Measurements from ENCODE around the gene DNAJC2. TPM values are rescaled to one million over a fixed set of nuclear protein-coding genes. Genes with fewer than 3 reads are reported as not detected.

The DNAJC2 gene
- polyA plus RNA-seq, 1 donor from 2014 or later: 29.7 TPM

DNA sequence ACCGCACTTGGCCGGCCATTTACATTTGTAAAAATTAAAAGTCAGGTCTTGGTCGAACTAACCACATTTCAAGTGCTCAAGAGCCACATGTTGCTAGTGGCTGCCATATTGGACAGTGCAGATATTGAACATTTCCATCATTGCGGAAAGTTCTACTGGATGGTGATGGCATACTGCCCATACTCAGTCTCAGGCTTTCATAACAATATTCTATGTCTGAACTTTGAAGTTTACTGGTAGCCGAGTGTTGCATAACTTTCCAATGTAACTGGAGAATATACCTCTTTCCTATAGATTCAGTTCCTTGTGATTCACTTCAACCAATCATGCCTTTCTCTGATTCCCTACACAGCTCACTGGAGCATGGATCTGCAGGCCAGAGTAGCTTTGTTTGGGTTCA lies 46.6 kb upstream of the DNAJC2 start:
- no peaks in the 10 kb centered on the region for H3K9me3 ChIP-seq (ENCODE audit: low read length)
- TF ChIP-seq, protein P1, sequence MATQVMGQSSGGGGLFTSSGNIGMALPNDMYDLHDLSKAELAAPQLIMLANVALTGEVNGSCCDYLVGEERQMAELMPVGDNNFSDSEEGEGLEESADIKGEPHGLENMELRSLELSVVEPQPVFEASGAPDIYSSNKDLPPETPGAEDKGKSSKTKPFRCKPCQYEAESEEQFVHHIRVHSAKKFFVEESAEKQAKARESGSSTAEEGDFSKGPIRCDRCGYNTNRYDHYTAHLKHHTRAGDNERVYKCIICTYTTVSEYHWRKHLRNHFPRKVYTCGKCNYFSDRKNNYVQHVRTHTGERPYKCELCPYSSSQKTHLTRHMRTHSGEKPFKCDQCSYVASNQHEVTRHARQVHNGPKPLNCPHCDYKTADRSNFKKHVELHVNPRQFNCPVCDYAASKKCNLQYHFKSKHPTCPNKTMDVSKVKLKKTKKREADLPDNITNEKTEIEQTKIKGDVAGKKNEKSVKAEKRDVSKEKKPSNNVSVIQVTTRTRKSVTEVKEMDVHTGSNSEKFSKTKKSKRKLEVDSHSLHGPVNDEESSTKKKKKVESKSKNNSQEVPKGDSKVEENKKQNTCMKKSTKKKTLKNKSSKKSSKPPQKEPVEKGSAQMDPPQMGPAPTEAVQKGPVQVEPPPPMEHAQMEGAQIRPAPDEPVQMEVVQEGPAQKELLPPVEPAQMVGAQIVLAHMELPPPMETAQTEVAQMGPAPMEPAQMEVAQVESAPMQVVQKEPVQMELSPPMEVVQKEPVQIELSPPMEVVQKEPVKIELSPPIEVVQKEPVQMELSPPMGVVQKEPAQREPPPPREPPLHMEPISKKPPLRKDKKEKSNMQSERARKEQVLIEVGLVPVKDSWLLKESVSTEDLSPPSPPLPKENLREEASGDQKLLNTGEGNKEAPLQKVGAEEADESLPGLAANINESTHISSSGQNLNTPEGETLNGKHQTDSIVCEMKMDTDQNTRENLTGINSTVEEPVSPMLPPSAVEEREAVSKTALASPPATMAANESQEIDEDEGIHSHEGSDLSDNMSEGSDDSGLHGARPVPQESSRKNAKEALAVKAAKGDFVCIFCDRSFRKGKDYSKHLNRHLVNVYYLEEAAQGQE (IDR thresholded peaks at IDR 0.05; ENCODE audit: borderline replicate concordance): no peak
- TF ChIP-seq RAD21 (conservative IDR thresholded peaks at IDR 0.05) (no peak), EP300 (conservative IDR thresholded peaks at IDR 0.05; ENCODE audit: poor library complexity, severe bottlenecking) (no peak), EZH2 (IDR thresholded peaks at IDR 0.05; ENCODE audit: borderline replicate concordance, insufficient read depth, low read length, poor library complexity, severe bottlenecking) (no peak), POLR2AphosphoS5 (IDR thresholded peaks at IDR 0.05) (no peak), TAF1 (IDR thresholded peaks at IDR 0.05; ENCODE audit: low read depth) (no peak), SMC3 (conservative IDR thresholded peaks at IDR 0.05; ENCODE audit: poor library complexity) (no peak), MXI1 (conservative IDR thresholded peaks at IDR 0.05; ENCODE audit: poor library complexity, severe bottlenecking) (no peak)
- TF ChIP-seq, protein P2, sequence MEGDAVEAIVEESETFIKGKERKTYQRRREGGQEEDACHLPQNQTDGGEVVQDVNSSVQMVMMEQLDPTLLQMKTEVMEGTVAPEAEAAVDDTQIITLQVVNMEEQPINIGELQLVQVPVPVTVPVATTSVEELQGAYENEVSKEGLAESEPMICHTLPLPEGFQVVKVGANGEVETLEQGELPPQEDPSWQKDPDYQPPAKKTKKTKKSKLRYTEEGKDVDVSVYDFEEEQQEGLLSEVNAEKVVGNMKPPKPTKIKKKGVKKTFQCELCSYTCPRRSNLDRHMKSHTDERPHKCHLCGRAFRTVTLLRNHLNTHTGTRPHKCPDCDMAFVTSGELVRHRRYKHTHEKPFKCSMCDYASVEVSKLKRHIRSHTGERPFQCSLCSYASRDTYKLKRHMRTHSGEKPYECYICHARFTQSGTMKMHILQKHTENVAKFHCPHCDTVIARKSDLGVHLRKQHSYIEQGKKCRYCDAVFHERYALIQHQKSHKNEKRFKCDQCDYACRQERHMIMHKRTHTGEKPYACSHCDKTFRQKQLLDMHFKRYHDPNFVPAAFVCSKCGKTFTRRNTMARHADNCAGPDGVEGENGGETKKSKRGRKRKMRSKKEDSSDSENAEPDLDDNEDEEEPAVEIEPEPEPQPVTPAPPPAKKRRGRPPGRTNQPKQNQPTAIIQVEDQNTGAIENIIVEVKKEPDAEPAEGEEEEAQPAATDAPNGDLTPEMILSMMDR (IDR thresholded peaks at IDR 0.05; ENCODE audit: poor library complexity, severe bottlenecking): no peak
- H3K27me3 ChIP-seq (ENCODE audit: insufficient read depth, low read depth, low read length): no peaks in the 10 kb centered on the region
- no peak overlapping the region for H3K27ac ChIP-seq (ENCODE audit: low read length)
- H2AFZ ChIP-seq (ENCODE audit: low read depth, low read length): no peak overlapping the region
- H3F3A ChIP-seq (ENCODE audit: insufficient read depth, low read length, poor library complexity, severe bottlenecking): no peaks in the 10 kb centered on the region
- no peaks in the 10 kb centered on the region for H3K79me2 ChIP-seq (replicated peaks; ENCODE audit: insufficient read depth, low read length)
- no peak overlapping the region for H3K4me3 ChIP-seq (ENCODE audit: low read length)
- H3K9ac ChIP-seq (ENCODE audit: low read length): no peak overlapping the region
- H3K4me2 ChIP-seq (ENCODE audit: low read length): no peak overlapping the region
- no peaks in the 10 kb centered on the region for H4K20me1 ChIP-seq (ENCODE audit: insufficient read depth)
- no peaks in the 10 kb centered on the region for H3K36me3 ChIP-seq (ENCODE audit: insufficient read depth, low read length)
- H3K9me2 ChIP-seq (ENCODE audit: insufficient read depth, low read length): no peaks in the 10 kb centered on the region

DNA sequence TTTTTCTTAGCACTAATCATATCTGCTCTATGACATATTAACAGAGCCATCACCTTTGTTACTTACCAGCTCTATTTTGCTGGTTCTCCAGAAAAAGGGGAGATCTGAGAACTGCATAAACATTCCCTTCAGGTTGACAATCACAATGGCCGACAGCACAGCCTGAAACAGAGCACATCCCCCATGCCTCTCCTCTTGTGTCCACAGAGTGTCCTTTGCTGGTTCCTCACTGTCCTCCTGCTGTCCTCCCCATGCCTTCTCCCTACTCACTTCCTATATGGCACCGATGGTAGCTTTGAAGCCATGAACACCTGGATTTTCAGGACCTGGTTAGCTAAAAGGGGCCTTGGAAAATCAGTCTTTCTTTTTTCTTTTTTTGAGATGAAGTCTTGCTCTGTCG lies 44.7 kb upstream of the DNAJC2 start:
- TF ChIP-seq EP300 (conservative IDR thresholded peaks at IDR 0.05; ENCODE audit: poor library complexity, severe bottlenecking) (no peak), POLR2AphosphoS5 (IDR thresholded peaks at IDR 0.05) (no peak), TAF1 (IDR thresholded peaks at IDR 0.05; ENCODE audit: low read depth) (no peak), RAD21 (conservative IDR thresholded peaks at IDR 0.05) (no peak), MXI1 (conservative IDR thresholded peaks at IDR 0.05; ENCODE audit: poor library complexity, severe bottlenecking) (no peak), SMC3 (conservative IDR thresholded peaks at IDR 0.05; ENCODE audit: poor library complexity) (no peak), EZH2 (IDR thresholded peaks at IDR 0.05; ENCODE audit: borderline replicate concordance, insufficient read depth, low read length, poor library complexity, severe bottlenecking) (no peak)
- TF ChIP-seq, protein P1 (IDR thresholded peaks at IDR 0.05; ENCODE audit: borderline replicate concordance): no peak
- TF ChIP-seq, protein P2 (IDR thresholded peaks at IDR 0.05; ENCODE audit: poor library complexity, severe bottlenecking): no peak
- H3K4me3 ChIP-seq (ENCODE audit: low read length): no peak overlapping the region

More for the DNA sequence above, 44.7 kb upstream of the DNAJC2 start:
- H4K20me1 ChIP-seq (ENCODE audit: insufficient read depth): no peaks in the 10 kb centered on the region
- H3K9ac ChIP-seq (ENCODE audit: low read length): no peak overlapping the region
- H2AFZ ChIP-seq (ENCODE audit: low read depth, low read length): no peak overlapping the region
- H3F3A ChIP-seq (ENCODE audit: insufficient read depth, low read length, poor library complexity, severe bottlenecking): no peaks in the 10 kb centered on the region
- H3K27me3 ChIP-seq (ENCODE audit: insufficient read depth, low read depth, low read length): no peaks in the 10 kb centered on the region
- no peak overlapping the region for H3K4me2 ChIP-seq (ENCODE audit: low read length)
- no peaks in the 10 kb centered on the region for H3K9me3 ChIP-seq (ENCODE audit: low read length)
- H3K9me2 ChIP-seq (ENCODE audit: insufficient read depth, low read length): no peaks in the 10 kb centered on the region
- H3K36me3 ChIP-seq (ENCODE audit: insufficient read depth, low read length): no peaks in the 10 kb centered on the region
- H3K79me2 ChIP-seq (replicated peaks; ENCODE audit: insufficient read depth, low read length): no peaks in the 10 kb centered on the region
- no peak overlapping the region for H3K27ac ChIP-seq (ENCODE audit: low read length)
